B cell (primary cell): ENCODE data around the gene WDFY4. TPM values are rescaled to one million over a fixed set of nuclear protein-coding genes. Genes with fewer than 3 reads are reported as not detected.

Experiments used
- ATAC-seq: fragments of 200-7000 bp; cut with Tn5 transposase; one replicate; pipeline ENCODE4 v1.10.0; 2021; ENCODE audit warnings: low read depth, mild to moderate bottlenecking, moderate number of reproducible peaks, moderate library complexity
- CTCF ChIA-PET: fragments of 350-600 bp; sonication (Branson Sonifier 250); formaldehyde crosslinking; loops from one replicate; lab custom pipeline; 2021; ENCODE audit warnings: antibody characterized with exemption, inconsistent platforms; lab: Charles Lee
- POLR2A ChIA-PET: fragments of 350-600 bp; sonication (Branson Sonifier 250); formaldehyde crosslinking; loops from one replicate; lab custom pipeline; 2021; ENCODE audit warnings: antibody characterized with exemption; lab: Charles Lee
- DNase-seq: peaks from one replicate; pipeline ENCODE4 v3.0.0; 2013
- H2AFZ ChIP-seq: 2 replicates; pipeline ENCODE4 v1.6.1; 2012; ENCODE audit warnings: mild to moderate bottlenecking, low read depth, low read length; ENCODE audit not compliant: insufficient read depth, poor library complexity, severe bottlenecking
- H3K27ac ChIP-seq, 2 donors: 1 replicate in 1 of 2; 2 replicates in 1 of 2; pipeline ENCODE4 v1.5.1; 2012 to 2013; ENCODE audit warnings: low read length in 2 of 2, mild to moderate bottlenecking in 2 of 2, moderate library complexity in 1 of 2
- H3K27me3 ChIP-seq, 4 experiments: fragments of 200-600 bp in 1 of 4; sonication (generic) in 1 of 4; replicated peaks in 1 of 4; 1 replicate in 2 of 4; 2 replicates in 2 of 4; pipeline versions ENCODE4 v1.6.1 to v1.7.0; 2013 to 2016; ENCODE audit warnings: low read length in 3 of 4, mild to moderate bottlenecking in 2 of 4, mixed read lengths in 1 of 4, moderate library complexity in 1 of 4; ENCODE audit not compliant: insufficient read depth in 4 of 4, control insufficient read depth in 3 of 4; ENCODE audit errors: control extremely low read depth in 1 of 4
- H3K36me3 ChIP-seq, 2 experiments: replicated peaks in 1 of 2; 1 replicate in 1 of 2; 2 replicates in 1 of 2; pipeline versions ENCODE4 v1.6.1 to v1.7.1; 2013; ENCODE audit warnings: low read length in 1 of 2; ENCODE audit not compliant: insufficient read depth in 2 of 2, control insufficient read depth in 1 of 2; ENCODE audit errors: control extremely low read depth in 1 of 2, extremely low read depth in 1 of 2
- H3K4me1 ChIP-seq, 2 donors: fragments of 200-600 bp in 1 of 2; sonication (generic) in 1 of 2; 1 replicate in 1 of 2; 2 replicates in 1 of 2; pipeline versions ENCODE4 v1.5.1 to v1.6.1; 2013 to 2017; ENCODE audit warnings: low read length in 2 of 2; ENCODE audit not compliant: control insufficient read depth in 2 of 2, insufficient read depth in 2 of 2
- H3K4me2 ChIP-seq: replicated peaks from 2 replicates; pipeline ENCODE3; 2012; ENCODE audit warnings: mild to moderate bottlenecking, low read depth, low read length; ENCODE audit not compliant: poor library complexity, severe bottlenecking
- H3K4me3 ChIP-seq, 5 experiments: fragments of 200-600 bp in 1 of 5; sonication (generic) in 1 of 5; 1 replicate in 3 of 5; 2 replicates in 2 of 5; pipeline versions ENCODE4 v1.5.1 to v1.7.0; 2011 to 2016; ENCODE audit warnings: low read length in 4 of 5, mild to moderate bottlenecking in 4 of 5, low read depth in 2 of 5, control low read depth in 1 of 5, moderate library complexity in 1 of 5; ENCODE audit not compliant: insufficient read depth in 1 of 5; ENCODE audit errors: control extremely low read depth in 1 of 5, extremely low read depth in 1 of 5
- H3K79me2 ChIP-seq: fragments of 200-600 bp; sonication (generic); one replicate; pipeline ENCODE4 v1.6.0; 2016; ENCODE audit warnings: low read length; ENCODE audit not compliant: control insufficient read depth, insufficient read depth
- H3K9ac ChIP-seq: fragments of 200-600 bp; sonication (generic); 2 replicates; pipeline ENCODE4 v1.6.1; 2017; ENCODE audit warnings: mild to moderate bottlenecking, low read length, moderate library complexity
- H3K9me3 ChIP-seq, 3 donors: one replicate each; pipeline versions ENCODE4 v1.6.1 to v1.7.1; 2013; ENCODE audit warnings: low read length in 2 of 3; ENCODE audit not compliant: control insufficient read depth in 2 of 3, insufficient read depth in 1 of 3; ENCODE audit errors: control extremely low read depth in 1 of 3
- H4K20me1 ChIP-seq: 2 replicates; pipeline ENCODE4 v1.6.0; 2012; ENCODE audit warnings: mild to moderate bottlenecking, low read length; ENCODE audit not compliant: insufficient read depth, control insufficient read depth, poor library complexity, severe bottlenecking
- H3K27ac Mint-ChIP-seq: one replicate; pipeline ENCODE4 v1.8.0; 2021; ENCODE audit warnings: mixed read lengths
- H3K27me3 Mint-ChIP-seq: one replicate; pipeline ENCODE4 v1.8.0; 2021; ENCODE audit warnings: mixed read lengths
- H3K4me1 Mint-ChIP-seq: one replicate; pipeline ENCODE4 v1.8.0; 2021; ENCODE audit warnings: mixed read lengths
- H3K4me3 Mint-ChIP-seq: one replicate; pipeline ENCODE4 v1.8.0; 2021; ENCODE audit warnings: mixed read lengths
- H3K9me3 Mint-ChIP-seq: one replicate; pipeline ENCODE4 v1.8.0; 2022; ENCODE audit warnings: mixed read lengths; ENCODE audit not compliant: insufficient read depth
- CTCF ChIP-seq: fragments of 200-600 bp; IDR thresholded peaks from one replicate; pipeline ENCODE4 v1.8.0; 2022; ENCODE audit warnings: antibody characterized with exemption, mild to moderate bottlenecking
- EZH2 ChIP-seq: IDR thresholded peaks from 2 replicates; pipeline ENCODE4 v1.6.1; 2012; ENCODE audit warnings: borderline replicate concordance, low read depth, mild to moderate bottlenecking, moderate library complexity, low read length; ENCODE audit not compliant: insufficient read depth, poor library complexity, severe bottlenecking
- WGBS: methylation state at CpG from one replicate; pipeline ENCODE4 v1.1.5; 2013; ENCODE audit warnings: missing lambda C conversion rate; ENCODE audit not compliant: insufficient coverage; 5-methylcytosine and 5-hydroxymethylcytosine counted together
- intact Hi-C: fragments of 100-400 bp; cut with micrococcal nuclease; formaldehyde crosslinking; loops from one replicate; pipeline ENCODE4 v1.10.0; 2022
- polyA plus RNA-seq: library from polyadenylated mRNA; depleted of rRNA; stranded (reverse); fragments of >200 nt; gene quantifications from 2 replicates; pipeline ENCODE4 v1.2.3, GENCODE V29; 2012
- total RNA-seq, 2 donors: library from RNA; stranded (reverse); fragments of 120-200 nt in 1 of 2; gene quantifications; 1 replicate in 1 of 2; 2 replicates in 1 of 2; pipeline versions ENCODE4 v1.2.3 to v1.2.4, GENCODE V29; 2013 to 2022

WDFY4 gene
- total and polyA plus RNA-seq, 2 donors (not counting 1 experiment from before 2014, with no cell fraction given) = 262 to 560 TPM

GRCh38 chr10:49012603-49013002 is 327.9 kb downstream of the WDFY4 start:
- Histone ChIP-seq H3K27ac (no peak overlapping the region), H2AFZ (no peak overlapping the region)
- CTCF ChIA-PET = no interaction called here

GRCh38 chr10:49015700-49016099 is 331.0 kb downstream of the WDFY4 start:
- Histone ChIP-seq H2AFZ (no peak overlapping the region), H3K36me3 (no peaks in the 10 kb centered on the region), H3K27me3 (peaks cover 0 to 13% (median 3%) of the 10 kb centered on the region in 4 experiments), H3K9ac (no peak overlapping the region), H3K4me3 (no peak overlapping the region), H3K9me3 (peaks cover 0 to 9% (median 0%) of the 10 kb centered on the region in 3 donors), H3K4me2 (no peak overlapping the region), H3K4me1 (no peaks in the 10 kb centered on the region), H3K27ac (no peak overlapping the region), H3K79me2 (no peaks in the 10 kb centered on the region), H4K20me1 (no peaks in the 10 kb centered on the region)
- 85% methylated on average over 3 of the region's 4 CpGs for WGBS
- intact Hi-C loops = no loop called here
- H3K4me1 Mint-ChIP-seq = no peaks in the 10 kb centered on the region
- no peaks in the 10 kb centered on the region for H3K9me3 Mint-ChIP-seq
- CTCF ChIA-PET = interaction anchor here (1.4 kb wide), 1 partner anchor 8 kb away, joined by 3 read pairs; no protein-coding TSS in a partner anchor
- no peak overlapping the region for H3K27ac Mint-ChIP-seq
- TF ChIP-seq CTCF = no peak
- TF ChIP-seq EZH2 = no peak
- peaks cover 25% of the 10 kb centered on the region for H3K27me3 Mint-ChIP-seq
- ATAC-seq (no peak), DNase-seq (no peak)
- POLR2A ChIA-PET = no interaction called here
- no peak overlapping the region for H3K4me3 Mint-ChIP-seq

More at GRCh38 chr10:49012603-49013002, 327.9 kb downstream of the WDFY4 start:
- Histone ChIP-seq H3K36me3 (no peaks in the 10 kb centered on the region), H4K20me1 (no peaks in the 10 kb centered on the region), H3K4me1 (no peaks in the 10 kb centered on the region), H3K9ac (no peak overlapping the region), H3K27me3 (peaks cover 0 to 13% (median 3%) of the 10 kb centered on the region in 4 experiments), H3K4me3 (no peak overlapping the region), H3K79me2 (no peaks in the 10 kb centered on the region), H3K4me2 (no peak overlapping the region), H3K9me3 (no peaks in the 10 kb centered on the region)
- Mint-ChIP-seq H3K9me3 (no peaks in the 10 kb centered on the region), H3K4me1 (no peaks in the 10 kb centered on the region), H3K27me3 (peaks cover 16% of the 10 kb centered on the region), H3K4me3 (no peak overlapping the region), H3K27ac (no peak overlapping the region)
- 85% methylated on average over 4 of the region's 4 CpGs for WGBS
- DNase-seq = no peak
- no peak for ATAC-seq
- TF ChIP-seq CTCF = no peak
- no peak for TF ChIP-seq EZH2
- intact Hi-C loops = no loop called here
- POLR2A ChIA-PET = no interaction called here
